Measurements from ENCODE around the gene PROM1. TPM values are rescaled to one million over a fixed set of nuclear protein-coding genes. Genes with fewer than 3 reads are reported as not detected.
A peak's percentile ranks its signal among the peaks of the same experiment; 100 is the strongest.

The PROM1 gene
- total RNA-seq, 3 donors from 2014 or later, result 0.64 to 106 (median 40.0) TPM

GRCh38 chr4:16066586-16067128 lies 17.2 kb downstream of the PROM1 start:
- intact Hi-C loops (cut with DNase I; ENCODE audit: low total_unique reads), result no loop called here
- no peak for TF ChIP-seq CTCF (IDR thresholded peaks at IDR 0.05)
- TF ChIP-seq POLR2A (IDR thresholded peaks at IDR 0.05), result no peak
- TF ChIP-seq POLR2AphosphoS5 (IDR thresholded peaks at IDR 0.05), result no peak

GRCh38 chr4:16065066-16065465 lies 18.8 kb downstream of the PROM1 start:
- no peak for DNase-seq (ENCODE audit: low spot score in 2 of 2)
- Histone ChIP-seq H3K4me3 (no peak overlapping the region), H3K27ac (no peak overlapping the region), H3K4me1 (peaks cover 0 to 4% of the 10 kb centered on the region in 2 donors), H3K27me3 (no peaks in the 10 kb centered on the region), H3K36me3 (no peaks in the 10 kb centered on the region), H3K9me3 (no peaks in the 10 kb centered on the region)
- intact Hi-C loops (cut with DNase I; ENCODE audit: low total_unique reads), result loop anchor here (1.0 kb wide), 1 partner anchor 47 kb away; no protein-coding TSS in a partner anchor
- TF ChIP-seq CTCF (IDR thresholded peaks at IDR 0.05) (no peak), POLR2AphosphoS5 (IDR thresholded peaks at IDR 0.05) (no peak), POLR2A (IDR thresholded peaks at IDR 0.05) (no peak)

More at GRCh38 chr4:16066586-16067128, 17.2 kb downstream of the PROM1 start:
- Histone ChIP-seq H3K36me3 (no peaks in the 10 kb centered on the region), H3K4me1 (peaks cover 0 to 4% of the 10 kb centered on the region in 2 donors), H3K27me3 (no peaks in the 10 kb centered on the region), H3K4me3 (no peak overlapping the region), H3K27ac (peak overlapping the region; percentile 61 to 76), H3K9me3 (no peaks in the 10 kb centered on the region)
- no peak for DNase-seq (ENCODE audit: low spot score in 2 of 2)

GRCh38 chr4:16062601-16063000 lies 21.2 kb downstream of the PROM1 start:
- peaks cover 0 to 4% of the 10 kb centered on the region in 2 donors for H3K4me1 ChIP-seq
- H3K36me3 ChIP-seq, result no peaks in the 10 kb centered on the region
- no peak for DNase-seq (ENCODE audit: low spot score in 2 of 2)
- H3K9me3 ChIP-seq, result no peaks in the 10 kb centered on the region
- intact Hi-C loops (cut with DNase I; ENCODE audit: low total_unique reads), result no loop called here
- H3K27me3 ChIP-seq, result no peaks in the 10 kb centered on the region
- no peak for TF ChIP-seq CTCF (IDR thresholded peaks at IDR 0.05)
- TF ChIP-seq POLR2AphosphoS5 (IDR thresholded peaks at IDR 0.05), result no peak
- TF ChIP-seq POLR2A (IDR thresholded peaks at IDR 0.05), result no peak
- no peak overlapping the region for H3K27ac ChIP-seq
- no peak overlapping the region for H3K4me3 ChIP-seq

- no peaks in the 10 kb centered on the region for H3K27me3 ChIP-seq
- no peaks in the 10 kb centered on the region for H3K9me3 ChIP-seq
- peak overlapping the region; percentile 30 to 32 for H3K27ac ChIP-seq
- TF ChIP-seq CTCF (IDR thresholded peaks at IDR 0.05) (no peak), POLR2A (IDR thresholded peaks at IDR 0.05) (no peak), POLR2AphosphoS5 (IDR thresholded peaks at IDR 0.05) (no peak)
- H3K36me3 ChIP-seq, result no peaks in the 10 kb centered on the region
- no peak overlapping the region for H3K4me3 ChIP-seq
- H3K4me1 ChIP-seq, result no peaks in the 10 kb centered on the region
- intact Hi-C loops (cut with DNase I; ENCODE audit: low total_unique reads), result no loop called here
- DNase-seq (ENCODE audit: low spot score in 2 of 2), result no peak
Observed at GRCh38 chr4:16056681-16057385, 27.0 kb downstream of the PROM1 start.

GRCh38 chr4:16055873-16056272 lies 27.9 kb downstream of the PROM1 start:
- Histone ChIP-seq H3K4me3 (no peak overlapping the region), H3K9me3 (no peaks in the 10 kb centered on the region), H3K36me3 (no peaks in the 10 kb centered on the region), H3K27me3 (no peaks in the 10 kb centered on the region), H3K4me1 (no peaks in the 10 kb centered on the region), H3K27ac (no peak overlapping the region)
- DNase-seq (ENCODE audit: low spot score in 2 of 2), result no peak
- no peak for TF ChIP-seq CTCF (IDR thresholded peaks at IDR 0.05)
- TF ChIP-seq POLR2A (IDR thresholded peaks at IDR 0.05), result no peak
- TF ChIP-seq POLR2AphosphoS5 (IDR thresholded peaks at IDR 0.05), result no peak
- intact Hi-C loops (cut with DNase I; ENCODE audit: low total_unique reads), result no loop called here
